IgD-negative memory B cell (primary cell): Measurements from ENCODE around the gene ABCB11. TPM values are rescaled to one million over a fixed set of nuclear protein-coding genes. Genes with fewer than 3 reads are reported as not detected.

Experiments
- H3K27ac Mint-ChIP-seq, 3 donors: one replicate each; pipeline ENCODE4 v1.8.0; 2020 to 2022; ENCODE audit warnings: mild to moderate bottlenecking in 3 of 3, mixed read lengths in 3 of 3, moderate library complexity in 1 of 3
- H3K27me3 Mint-ChIP-seq: one replicate; pipeline ENCODE4 v1.8.0; 2021; ENCODE audit warnings: mixed read lengths
- H3K36me3 Mint-ChIP-seq: one replicate; pipeline ENCODE4 v1.8.0; 2020; ENCODE audit warnings: mild to moderate bottlenecking, mixed read lengths
- H3K4me1 Mint-ChIP-seq, 3 donors: one replicate each; pipeline ENCODE4 v1.8.0; 2020 to 2022; ENCODE audit warnings: mixed read lengths in 3 of 3, mild to moderate bottlenecking in 1 of 3
- H3K4me3 Mint-ChIP-seq, 4 donors: one replicate each; pipeline ENCODE4 v1.8.0; 2020 to 2022; ENCODE audit warnings: mild to moderate bottlenecking in 4 of 4, mixed read lengths in 4 of 4, moderate library complexity in 3 of 4
- H3K9me3 Mint-ChIP-seq, 3 donors: one replicate each; pipeline ENCODE4 v1.8.0; 2020 to 2021; ENCODE audit warnings: mixed read lengths in 3 of 3, mild to moderate bottlenecking in 1 of 3
- polyA plus RNA-seq: library from polyadenylated mRNA; unstranded; fragments of 300-500 nt; fragmentation: Illumina TruSeq; gene quantifications from one replicate; pipeline ENCODE4 v1.2.3, GENCODE V29; 2021

Gene ABCB11
- polyA plus RNA-seq, 1 donor from 2014 or later = not detected

DNA sequence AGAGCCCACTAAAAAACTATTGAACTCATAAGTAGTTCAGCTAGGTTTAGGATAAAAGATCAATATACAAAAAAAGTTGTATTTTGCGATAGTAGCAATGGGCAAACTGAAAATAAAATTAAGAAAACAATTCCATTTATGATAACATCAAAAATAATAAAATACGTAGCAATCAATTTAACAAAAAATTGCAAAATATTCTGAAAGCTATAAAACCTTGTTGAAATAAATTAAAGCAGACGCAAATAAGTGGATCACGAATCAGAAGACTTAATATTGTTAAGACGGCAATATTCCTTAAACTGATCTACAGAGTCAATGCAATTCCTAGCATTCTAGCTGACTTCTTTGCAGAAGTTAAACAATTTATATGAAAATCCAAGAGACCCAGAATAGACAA, 24.5 kb downstream of the ABCB11 start:
- Mint-ChIP-seq H3K36me3 (peaks cover 4% of the 10 kb centered on the region), H3K4me3 (no peak overlapping the region), H3K27ac (no peak overlapping the region), H3K4me1 (peaks cover 0 to 1% (median 0%) of the 10 kb centered on the region in 3 donors), H3K27me3 (no peaks in the 10 kb centered on the region), H3K9me3 (peaks cover 0 to 4% (median 4%) of the 10 kb centered on the region in 3 donors)

DNA sequence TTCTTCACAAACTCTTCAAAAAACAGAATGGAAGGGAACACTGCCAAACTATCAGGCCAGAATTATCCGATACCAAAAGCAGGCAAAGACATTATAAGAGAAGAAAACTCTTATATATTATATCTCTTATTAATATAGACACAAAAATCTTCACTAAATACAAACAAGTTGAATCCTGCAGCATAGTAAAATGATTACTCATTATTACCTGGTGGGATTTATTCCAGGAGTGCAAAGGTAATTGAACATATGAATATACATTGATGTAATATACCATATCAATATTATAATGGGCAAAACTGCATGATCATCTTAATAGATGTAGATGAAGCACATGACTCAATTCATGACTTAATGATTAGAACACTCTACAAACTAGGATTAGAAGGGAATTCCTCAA, 25.1 kb downstream of the ABCB11 start:
- Mint-ChIP-seq H3K36me3 (peaks cover 4% of the 10 kb centered on the region), H3K27ac (no peak overlapping the region), H3K27me3 (no peaks in the 10 kb centered on the region), H3K4me3 (no peak overlapping the region), H3K4me1 (peaks cover 0 to 1% (median 0%) of the 10 kb centered on the region in 3 donors), H3K9me3 (peaks cover 0 to 4% (median 4%) of the 10 kb centered on the region in 3 donors)

DNA sequence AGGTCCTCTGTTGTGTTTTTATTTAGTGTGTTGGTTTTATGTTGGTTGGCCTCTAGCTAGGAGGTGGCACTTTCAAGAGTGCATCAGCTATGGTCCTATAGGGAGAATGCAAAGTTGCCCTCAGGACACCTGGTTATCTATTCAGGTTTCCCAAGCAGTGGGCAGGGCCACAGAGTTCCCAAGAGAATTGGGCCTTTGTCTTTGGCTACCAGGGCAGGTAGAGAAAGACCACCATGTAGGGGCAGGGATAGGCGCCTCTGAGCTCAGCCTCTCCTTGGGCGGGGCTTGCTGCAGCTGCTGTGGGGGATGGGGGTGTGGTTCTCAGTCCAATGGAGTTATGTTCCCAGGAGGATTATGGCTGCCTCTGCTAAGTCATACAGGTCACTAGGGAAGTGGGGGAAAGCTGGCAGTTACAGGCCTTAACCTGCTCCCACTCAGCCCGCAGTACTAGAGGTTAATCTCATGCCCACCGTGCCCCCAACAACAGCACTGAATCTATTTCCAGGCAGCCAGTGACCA, 26.0 kb downstream of the ABCB11 start:
- H3K27me3 Mint-ChIP-seq = no peaks in the 10 kb centered on the region
- H3K4me1 Mint-ChIP-seq = peaks cover 0 to 1% (median 0%) of the 10 kb centered on the region in 3 donors
- H3K9me3 Mint-ChIP-seq = peaks cover 0 to 5% (median 4%) of the 10 kb centered on the region in 3 donors
- H3K36me3 Mint-ChIP-seq = peaks cover 4% of the 10 kb centered on the region
- no peak overlapping the region for H3K27ac Mint-ChIP-seq
- peak overlapping the region in 1 of 4 donors; percentile 24 for H3K4me3 Mint-ChIP-seq

DNA sequence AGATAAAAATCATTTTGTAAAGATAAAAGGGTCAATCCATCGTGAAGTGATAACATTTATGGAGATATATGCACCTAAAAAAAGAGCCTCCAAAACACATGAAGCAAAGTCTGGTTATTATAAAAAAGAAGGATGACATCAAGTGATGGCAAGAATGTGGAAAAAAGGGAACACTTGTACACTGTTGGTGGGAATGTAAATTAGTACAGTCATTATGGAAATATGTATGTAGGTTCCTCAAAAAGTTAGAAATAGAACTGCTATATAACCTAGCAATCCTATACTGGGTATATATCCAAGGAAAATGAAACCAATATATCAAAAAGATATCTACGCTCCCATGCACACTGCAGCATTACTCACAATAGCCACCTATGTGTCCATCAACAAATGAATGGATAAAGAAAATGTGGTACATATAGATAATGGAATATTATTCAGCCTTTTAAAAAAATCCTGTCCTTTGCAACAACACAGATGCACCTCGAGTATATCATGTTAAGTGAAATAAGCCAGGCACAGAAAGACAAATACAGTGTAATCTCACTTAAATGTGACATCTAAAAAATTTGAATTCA, 28.9 kb downstream of the ABCB11 start:
- Mint-ChIP-seq H3K4me1 (no peaks in the 10 kb centered on the region), H3K27ac (no peak overlapping the region), H3K27me3 (no peaks in the 10 kb centered on the region), H3K9me3 (peaks cover 0 to 5% (median 0%) of the 10 kb centered on the region in 3 donors), H3K36me3 (peaks cover 4% of the 10 kb centered on the region), H3K4me3 (no peak overlapping the region)

DNA sequence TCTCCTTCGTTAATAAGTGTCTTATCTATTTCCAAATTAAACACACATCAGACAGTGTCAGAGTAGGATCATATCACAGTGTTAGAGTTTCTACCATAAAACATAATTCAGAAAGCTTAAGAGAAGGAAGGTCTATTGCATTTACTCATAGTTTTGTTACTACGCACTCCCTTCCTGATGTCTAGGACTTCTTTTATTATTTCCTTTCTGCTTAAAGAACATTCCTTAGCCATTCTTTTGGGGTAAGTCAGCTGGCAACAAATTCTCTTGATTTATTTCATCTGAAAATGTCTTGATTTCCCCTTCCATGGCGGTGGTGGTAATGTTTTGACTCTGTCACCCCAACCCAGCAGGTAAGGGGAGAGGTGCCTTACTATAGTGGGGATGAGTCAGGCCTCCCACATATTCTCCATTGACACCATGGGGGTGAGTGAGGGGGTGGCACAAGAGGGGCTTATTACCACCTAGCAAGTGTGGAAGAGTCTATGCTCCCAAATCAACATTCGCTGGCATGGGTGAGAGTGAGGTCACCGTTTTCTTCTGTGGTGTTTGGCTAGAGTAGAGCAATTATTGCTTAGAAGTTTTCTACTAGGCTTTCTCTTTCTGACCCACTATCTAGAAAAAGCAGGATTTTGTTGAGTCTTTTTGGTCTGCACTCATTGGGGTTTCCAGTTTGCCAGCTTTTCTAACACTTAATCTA, 29.9 kb downstream of the ABCB11 start:
- Mint-ChIP-seq H3K36me3 (peaks cover 4% of the 10 kb centered on the region), H3K27ac (no peak overlapping the region)

DNA sequence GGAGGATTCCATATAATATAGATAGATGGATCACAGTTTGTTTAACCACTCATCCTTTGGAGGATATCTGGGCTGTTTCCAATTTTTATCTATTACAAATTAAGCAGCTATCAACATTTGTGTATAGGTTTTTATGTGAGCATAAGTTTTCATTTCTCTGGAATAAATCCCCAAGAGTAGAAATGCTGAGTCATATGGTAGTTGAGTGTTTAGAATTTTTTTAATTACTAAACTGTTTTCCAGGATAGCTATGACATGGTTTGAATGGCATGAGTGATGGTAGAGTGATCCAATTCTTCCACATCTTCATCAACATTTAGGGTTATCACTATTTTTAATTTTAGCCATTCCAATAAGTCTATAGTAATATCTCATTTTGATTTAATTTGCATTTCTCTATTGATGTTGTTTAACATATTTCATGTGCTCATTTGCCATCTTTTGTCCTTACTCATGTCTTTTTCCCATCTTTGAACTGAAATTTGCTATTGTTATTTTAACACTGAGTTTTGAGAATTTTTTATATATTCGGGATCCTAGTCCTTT, 31.4 kb downstream of the ABCB11 start:
- no peak overlapping the region for H3K4me3 Mint-ChIP-seq
- H3K4me1 Mint-ChIP-seq = no peaks in the 10 kb centered on the region
- peaks cover 3% of the 10 kb centered on the region for H3K36me3 Mint-ChIP-seq
- no peaks in the 10 kb centered on the region for H3K27me3 Mint-ChIP-seq
- peaks cover 0 to 5% (median 0%) of the 10 kb centered on the region in 3 donors for H3K9me3 Mint-ChIP-seq
- no peak overlapping the region for H3K27ac Mint-ChIP-seq

More for the DNA sequence above, 29.9 kb downstream of the ABCB11 start:
- Mint-ChIP-seq H3K4me3 (no peak overlapping the region), H3K4me1 (no peaks in the 10 kb centered on the region), H3K9me3 (peaks cover 0 to 5% (median 0%) of the 10 kb centered on the region in 3 donors), H3K27me3 (no peaks in the 10 kb centered on the region)

DNA sequence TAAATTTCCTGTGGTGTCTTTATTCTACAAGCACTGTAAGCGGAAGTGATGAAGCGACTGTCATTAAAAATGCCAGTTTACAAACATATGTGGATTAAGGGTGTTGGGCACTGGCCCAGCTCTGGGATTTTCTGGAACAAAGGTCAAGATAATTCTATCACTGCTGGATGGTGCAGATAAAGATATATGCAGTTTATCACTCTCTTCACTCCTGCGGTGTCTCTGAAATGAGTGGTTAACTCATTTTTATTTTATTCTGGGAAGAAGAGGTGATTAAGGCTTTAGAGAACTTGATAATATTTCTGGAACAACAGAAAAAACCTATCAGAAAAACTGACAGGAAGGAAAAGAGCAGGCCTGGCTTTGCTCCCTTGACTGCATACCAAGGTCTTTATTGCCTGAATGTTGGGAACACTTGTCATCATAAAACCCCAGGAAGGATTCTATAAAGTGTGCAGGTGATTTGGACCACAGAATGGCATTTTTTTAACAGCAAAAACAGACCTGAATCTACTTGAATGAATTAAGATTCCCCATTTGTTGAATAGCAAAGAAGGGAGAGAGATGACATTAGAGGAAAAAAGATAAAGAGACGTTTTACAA, 32.4 kb downstream of the ABCB11 start:
- Mint-ChIP-seq H3K4me3 (no peak overlapping the region), H3K27me3 (no peaks in the 10 kb centered on the region), H3K9me3 (peaks cover 0 to 5% (median 0%) of the 10 kb centered on the region in 3 donors), H3K27ac (no peak overlapping the region), H3K4me1 (no peaks in the 10 kb centered on the region), H3K36me3 (peaks cover 3% of the 10 kb centered on the region)

DNA sequence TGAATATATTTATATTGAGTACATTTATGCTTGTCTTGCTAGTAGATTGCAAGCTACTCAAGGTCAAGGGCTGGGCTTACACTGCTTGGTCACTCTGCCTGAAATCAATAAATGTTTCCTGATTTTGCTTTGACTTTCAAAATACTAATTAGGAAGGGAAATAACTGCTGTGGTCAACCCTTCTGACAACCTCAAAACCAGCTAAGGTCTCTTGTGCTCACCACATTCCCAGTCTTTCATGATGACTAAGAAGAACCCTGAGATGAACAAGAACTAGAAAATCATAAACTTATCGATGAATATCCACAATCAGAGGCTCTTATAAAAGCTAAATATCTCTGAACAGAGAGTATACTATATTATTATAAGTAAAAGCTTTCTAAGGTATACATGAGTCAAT, 33.3 kb downstream of the ABCB11 start:
- Mint-ChIP-seq H3K36me3 (peaks cover 3% of the 10 kb centered on the region), H3K27ac (no peak overlapping the region), H3K4me1 (no peaks in the 10 kb centered on the region), H3K9me3 (peaks cover 0 to 1% (median 0%) of the 10 kb centered on the region in 3 donors), H3K27me3 (no peaks in the 10 kb centered on the region), H3K4me3 (no peak overlapping the region)

DNA sequence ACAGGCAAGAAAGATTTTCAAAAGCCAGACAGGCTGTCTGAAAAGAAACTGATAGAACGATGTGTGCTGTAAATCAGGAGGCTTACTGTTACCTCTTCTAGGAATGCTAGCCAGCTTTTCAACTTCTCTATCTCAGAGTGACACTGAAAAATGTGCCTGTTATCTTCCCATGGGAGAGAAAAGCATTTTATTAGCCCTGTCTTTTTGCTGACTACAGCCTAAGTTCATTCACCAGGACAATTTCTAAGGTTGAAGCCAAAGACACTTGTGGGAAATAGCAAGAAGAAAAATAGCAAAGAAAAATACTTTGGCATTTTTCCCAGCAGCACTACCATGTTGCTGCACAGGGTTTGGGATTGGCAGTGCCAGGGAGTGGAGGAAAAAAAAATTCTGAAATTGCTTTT, 34.0 kb downstream of the ABCB11 start:
- Mint-ChIP-seq H3K9me3 (peaks cover 0 to 1% (median 0%) of the 10 kb centered on the region in 3 donors), H3K36me3 (no peaks in the 10 kb centered on the region), H3K27me3 (no peaks in the 10 kb centered on the region), H3K4me1 (no peaks in the 10 kb centered on the region), H3K27ac (no peak overlapping the region), H3K4me3 (no peak overlapping the region)

DNA sequence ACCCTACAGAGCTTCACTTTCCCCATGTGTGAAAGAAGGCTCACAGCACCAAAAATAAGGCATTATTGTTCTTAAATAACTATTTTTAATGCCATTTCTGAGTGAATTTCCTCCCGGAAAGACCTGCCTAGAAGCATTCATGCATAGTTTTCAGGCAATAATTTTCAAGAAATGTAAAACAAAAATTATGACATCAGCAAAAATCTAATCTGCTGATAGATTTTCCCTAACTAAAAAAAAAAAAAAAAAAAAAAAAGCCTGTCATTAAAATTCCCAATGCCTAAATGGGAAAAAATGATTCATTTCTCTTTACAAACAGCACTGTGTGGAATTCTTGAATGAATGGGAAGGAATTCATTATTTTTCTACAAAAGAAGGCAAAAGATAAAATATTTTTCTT, 35.4 kb downstream of the ABCB11 start:
- H3K27ac Mint-ChIP-seq = no peak overlapping the region

DNA sequence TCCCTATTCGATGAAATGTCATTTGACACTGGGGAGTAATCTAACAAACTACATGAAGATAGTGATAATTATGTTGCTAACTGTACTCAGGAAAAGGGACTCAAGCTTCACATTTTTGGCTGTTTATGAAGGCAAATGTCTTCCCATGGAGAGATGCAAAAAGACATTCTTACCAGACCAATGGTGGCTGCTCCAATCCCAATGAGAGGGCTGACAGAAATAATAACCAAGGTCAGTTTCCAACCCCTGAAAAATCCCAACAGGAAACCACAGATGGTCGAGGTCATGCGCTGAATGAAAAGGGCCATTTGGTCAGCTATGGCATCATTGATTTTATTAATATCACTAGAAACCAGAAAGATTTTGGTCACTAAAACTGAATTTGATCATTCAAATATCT, 37.6 kb downstream of the ABCB11 start:
- Mint-ChIP-seq H3K4me3 (no peak overlapping the region), H3K9me3 (no peaks in the 10 kb centered on the region), H3K27ac (no peak overlapping the region), H3K36me3 (no peaks in the 10 kb centered on the region), H3K4me1 (no peaks in the 10 kb centered on the region), H3K27me3 (no peaks in the 10 kb centered on the region)

More for the DNA sequence above, 35.4 kb downstream of the ABCB11 start:
- Mint-ChIP-seq H3K27me3 (no peaks in the 10 kb centered on the region), H3K9me3 (peaks cover 0 to 1% (median 0%) of the 10 kb centered on the region in 3 donors), H3K4me1 (no peaks in the 10 kb centered on the region), H3K36me3 (no peaks in the 10 kb centered on the region), H3K4me3 (no peak overlapping the region)

DNA sequence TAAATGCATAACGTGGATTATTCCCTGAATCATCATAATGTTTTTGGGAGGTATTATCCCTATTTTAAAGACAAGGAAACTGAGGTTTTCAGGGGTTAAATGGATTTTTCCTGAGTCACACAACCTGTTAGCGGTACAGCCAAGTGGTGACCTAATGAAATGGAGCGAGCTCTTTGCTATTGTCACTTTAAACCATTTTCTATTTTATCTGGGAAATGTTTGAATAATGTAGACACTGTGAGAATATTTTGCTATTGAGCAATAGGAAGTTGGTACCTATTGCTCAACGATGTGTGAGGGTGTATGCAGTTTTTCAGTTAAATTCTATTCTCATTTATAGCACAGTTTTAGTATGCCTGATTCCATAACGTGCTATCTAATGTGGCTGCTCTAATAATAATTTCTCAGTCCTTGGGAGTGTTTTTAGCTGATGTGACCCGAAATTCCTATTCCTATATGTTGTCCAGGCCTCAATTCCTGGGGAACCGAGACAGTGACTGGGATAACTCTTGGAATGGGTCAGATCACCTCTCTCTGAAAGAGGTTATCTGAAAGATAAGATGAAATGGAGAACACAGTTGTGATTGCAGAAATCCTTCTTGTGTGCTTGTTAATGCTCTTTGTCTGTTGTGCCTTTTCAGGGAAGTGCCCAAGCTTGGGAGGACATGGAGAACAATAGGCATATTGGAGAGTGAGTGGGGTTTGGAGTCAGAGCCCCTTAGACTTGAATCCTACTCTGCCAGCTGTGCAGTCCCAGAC, 38.4 kb downstream of the ABCB11 start:
- Mint-ChIP-seq H3K9me3 (no peaks in the 10 kb centered on the region), H3K36me3 (no peaks in the 10 kb centered on the region), H3K27me3 (no peaks in the 10 kb centered on the region), H3K27ac (peak overlapping the region in 1 of 3 donors; percentile 36), H3K4me3 (no peak overlapping the region), H3K4me1 (no peaks in the 10 kb centered on the region)

DNA sequence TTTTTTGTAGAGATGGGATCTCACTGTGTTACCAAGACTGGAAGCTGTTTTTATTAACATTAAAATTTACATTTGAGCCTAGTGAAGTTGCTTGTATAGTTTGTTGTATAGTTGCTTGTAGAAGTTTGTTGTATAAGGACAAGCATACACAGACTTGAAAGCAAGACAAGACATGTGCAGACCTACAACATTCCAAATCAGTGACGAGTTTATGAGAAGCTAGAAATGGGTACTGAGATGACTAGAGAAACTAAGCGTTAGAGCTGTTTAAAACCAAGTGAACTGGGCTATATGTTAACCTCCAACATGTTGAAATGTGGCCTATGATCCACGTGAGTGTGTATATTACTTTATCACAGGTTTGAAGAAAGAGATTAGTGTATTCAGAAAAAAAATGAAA, 39.1 kb downstream of the ABCB11 start:
- Mint-ChIP-seq H3K27ac (peak overlapping the region in 1 of 3 donors; percentile 36), H3K36me3 (no peaks in the 10 kb centered on the region), H3K27me3 (no peaks in the 10 kb centered on the region), H3K4me3 (no peak overlapping the region), H3K9me3 (no peaks in the 10 kb centered on the region), H3K4me1 (no peaks in the 10 kb centered on the region)

DNA sequence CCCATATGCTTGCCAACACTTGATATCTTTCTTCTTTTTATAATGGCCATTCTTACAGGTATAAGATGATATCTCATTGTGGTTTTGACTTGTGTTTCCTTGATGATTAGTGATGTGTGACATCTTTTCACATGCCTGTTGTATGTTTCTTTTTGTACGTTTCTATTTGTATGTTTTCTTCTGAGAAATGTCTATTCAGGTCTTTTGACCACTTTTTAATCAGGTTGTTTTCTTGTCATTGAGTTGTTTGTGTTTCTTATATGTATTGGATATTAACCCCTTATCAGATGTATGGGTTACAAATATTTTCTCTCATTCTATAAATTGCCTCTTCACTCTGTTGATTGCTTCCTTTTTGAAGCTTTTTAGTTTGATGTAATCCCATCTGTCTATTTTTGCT, 42.4 kb downstream of the ABCB11 start:
- Mint-ChIP-seq H3K9me3 (no peaks in the 10 kb centered on the region), H3K4me3 (no peak overlapping the region), H3K27ac (no peak overlapping the region), H3K27me3 (no peaks in the 10 kb centered on the region), H3K4me1 (no peaks in the 10 kb centered on the region), H3K36me3 (no peaks in the 10 kb centered on the region)
